KBM-7 (cell line): ENCODE results near the gene NPAS3.

ENCODE experiments used
- DNase-seq: peaks from one replicate; pipeline ENCODE4 v3.0.0-alpha.2; 2015
- in situ Hi-C: fragments of 300-500 bp; cut with MboI; formaldehyde crosslinking; loops from 2 replicates; pipeline ENCODE4 v1.14.3; 2020; ENCODE audit warnings: low sequenced_read_pairs, low pct_unique_long_range_greater_than_20kb, mixed read lengths

The NPAS3 gene

DNA sequence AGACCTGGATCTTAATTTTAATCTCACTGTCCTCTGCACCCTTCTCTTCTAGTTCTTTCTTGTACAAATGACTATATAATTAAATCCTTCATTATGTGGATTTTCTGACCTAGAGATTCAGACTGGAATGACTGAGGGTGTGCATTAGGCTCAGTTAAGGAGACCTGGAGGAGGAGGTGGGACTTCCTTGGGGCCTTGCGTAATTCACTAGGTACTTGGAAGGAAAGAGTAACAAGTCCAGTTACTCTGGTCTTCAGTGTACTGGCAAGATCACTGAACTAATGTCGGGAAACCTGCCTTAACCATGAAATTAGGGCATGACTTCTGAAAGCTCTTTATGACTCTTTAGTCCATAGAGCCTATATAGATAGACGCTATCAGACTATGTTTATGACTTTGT is 570.8 kb downstream of the NPAS3 start:
- in situ Hi-C loops, result no loop called here
- DNase-seq, result no peak

- DNase-seq, result no peak
- in situ Hi-C loops, result no loop called here
Observed at GRCh38 chr14:33510063-33510481, 571.4 kb downstream of the NPAS3 start.

GRCh38 chr14:33510991-33511390 is 572.3 kb downstream of the NPAS3 start:
- in situ Hi-C loops, result no loop called here
- no peak for DNase-seq

DNA sequence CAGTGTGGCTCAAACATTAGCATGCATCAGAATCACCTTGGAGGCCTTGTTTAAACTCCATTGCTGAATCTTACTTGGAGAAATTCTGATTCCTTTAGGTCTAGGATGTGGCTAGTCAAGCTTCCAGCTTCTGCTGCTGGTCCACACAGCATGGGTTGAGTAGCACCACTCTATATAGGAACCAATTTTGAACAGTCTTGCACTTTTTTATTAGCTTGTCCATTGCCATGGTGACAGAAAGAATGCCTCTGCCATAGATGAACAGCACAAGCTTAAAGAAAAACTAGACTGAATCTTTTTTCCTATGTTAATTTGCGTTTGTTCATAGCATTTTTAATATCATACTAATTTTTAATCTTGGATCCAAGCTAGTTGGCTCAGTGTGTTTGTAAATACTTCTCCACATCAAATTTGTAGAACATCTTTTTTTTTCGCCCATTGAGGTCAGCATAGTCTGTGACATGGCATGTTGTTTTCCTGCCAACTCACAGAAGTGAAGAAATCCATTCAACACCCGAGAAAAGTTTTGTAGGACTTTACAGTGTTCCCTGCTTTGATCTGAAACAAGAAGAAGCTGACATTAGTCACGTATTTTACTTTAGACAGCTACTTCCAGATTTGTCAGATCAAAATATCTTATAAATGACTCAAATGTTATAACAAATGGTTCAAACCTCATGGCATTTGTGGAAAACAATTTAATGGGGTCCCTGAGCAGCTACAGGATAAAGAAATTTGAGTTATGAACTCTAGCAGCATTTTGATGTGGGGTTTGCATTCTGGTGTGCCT is 573.4 kb downstream of the NPAS3 start:
- in situ Hi-C loops, result no loop called here

GRCh38 chr14:33515441-33515840 is 576.8 kb downstream of the NPAS3 start:
- in situ Hi-C loops, result no loop called here
- no peak for DNase-seq

More for the DNA sequence above, 573.4 kb downstream of the NPAS3 start:
- DNase-seq, result no peak

DNA sequence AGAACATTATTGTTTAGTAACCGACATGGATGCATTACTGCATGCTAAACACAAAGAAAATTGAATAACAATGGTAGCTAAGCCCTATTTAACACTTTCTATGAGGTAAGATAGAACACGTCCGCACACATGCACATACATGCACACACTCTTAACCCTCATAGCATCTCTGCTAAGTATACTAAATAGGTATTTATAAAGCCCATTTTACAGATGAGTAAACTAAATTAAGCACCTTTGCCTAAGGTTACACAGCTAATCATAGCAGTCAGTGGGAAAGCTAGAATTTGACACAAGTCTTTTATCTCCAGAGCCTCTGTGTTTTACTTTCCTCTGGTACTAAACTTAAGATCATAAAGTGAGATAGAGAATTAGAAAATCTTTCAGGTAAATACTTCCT is 577.2 kb downstream of the NPAS3 start:
- no peak for DNase-seq
- in situ Hi-C loops, result no loop called here

GRCh38 chr14:33516898-33517436 is 578.3 kb downstream of the NPAS3 start:
- DNase-seq, result no peak
- in situ Hi-C loops, result no loop called here

GRCh38 chr14:33521192-33521591 is 582.5 kb downstream of the NPAS3 start:
- in situ Hi-C loops, result no loop called here
- no peak for DNase-seq

GRCh38 chr14:33524244-33524643 is 585.6 kb downstream of the NPAS3 start:
- no peak for DNase-seq
- in situ Hi-C loops, result no loop called here

GRCh38 chr14:33525626-33526025 is 586.9 kb downstream of the NPAS3 start:
- DNase-seq, result no peak
- in situ Hi-C loops, result no loop called here

DNA sequence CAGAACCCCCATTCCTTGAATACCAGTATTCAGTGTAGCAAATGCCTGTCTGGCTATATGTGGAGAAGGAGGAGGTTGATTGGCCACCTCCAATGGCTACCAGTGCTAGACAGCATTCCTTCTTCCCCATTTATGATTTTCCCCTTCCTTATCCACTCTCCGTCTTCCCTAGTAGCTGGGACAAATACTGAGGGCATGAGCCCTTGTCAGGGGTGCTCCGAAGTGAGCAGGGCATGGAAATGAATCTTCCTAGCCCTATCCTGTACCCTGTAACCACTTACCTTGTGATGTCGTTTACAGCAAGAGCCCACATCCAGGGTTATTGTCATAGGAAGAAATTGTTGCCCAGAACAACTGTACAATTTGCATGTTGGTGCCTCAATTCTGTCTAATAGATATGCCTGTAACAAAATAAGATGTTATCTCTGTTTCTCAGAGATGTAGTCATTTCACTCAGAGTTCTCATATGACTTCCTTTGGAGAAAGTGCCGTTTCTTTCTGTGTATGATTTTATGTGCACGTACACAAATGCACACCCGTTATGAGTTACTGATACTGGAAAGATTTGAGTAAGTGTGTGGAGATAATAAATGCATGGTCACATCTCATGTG is 588.5 kb downstream of the NPAS3 start:
- DNase-seq, result no peak

DNA sequence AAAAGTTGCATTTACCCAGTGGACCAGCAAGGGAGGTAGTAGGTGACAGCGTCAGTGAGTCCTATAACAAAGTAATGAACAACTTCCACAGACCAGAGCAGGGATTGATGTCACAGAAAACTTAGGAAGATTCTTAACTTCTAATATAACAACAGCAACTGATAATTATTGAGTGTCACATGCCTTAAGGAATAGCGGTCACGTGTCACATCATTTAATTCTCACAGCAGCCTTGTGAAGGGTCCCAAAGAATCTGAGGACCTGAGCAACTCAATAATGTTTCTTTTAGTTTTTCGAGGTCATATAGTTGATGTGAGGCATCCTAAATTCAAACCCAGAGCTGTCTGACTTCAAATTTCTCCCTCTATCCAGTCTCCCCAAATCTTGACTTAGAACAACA is 590.0 kb downstream of the NPAS3 start:
- in situ Hi-C loops, result no loop called here

More for the DNA sequence above, 588.5 kb downstream of the NPAS3 start:
- in situ Hi-C loops, result no loop called here

GRCh38 chr14:33529787-33530757 is 591.4 kb downstream of the NPAS3 start:
- in situ Hi-C loops, result no loop called here
- no peak for DNase-seq

More for the DNA sequence above, 590.0 kb downstream of the NPAS3 start:
- DNase-seq, result no peak

- no peak for DNase-seq
- in situ Hi-C loops, result no loop called here
Observed at GRCh38 chr14:33532553-33532952, 593.9 kb downstream of the NPAS3 start.

DNA sequence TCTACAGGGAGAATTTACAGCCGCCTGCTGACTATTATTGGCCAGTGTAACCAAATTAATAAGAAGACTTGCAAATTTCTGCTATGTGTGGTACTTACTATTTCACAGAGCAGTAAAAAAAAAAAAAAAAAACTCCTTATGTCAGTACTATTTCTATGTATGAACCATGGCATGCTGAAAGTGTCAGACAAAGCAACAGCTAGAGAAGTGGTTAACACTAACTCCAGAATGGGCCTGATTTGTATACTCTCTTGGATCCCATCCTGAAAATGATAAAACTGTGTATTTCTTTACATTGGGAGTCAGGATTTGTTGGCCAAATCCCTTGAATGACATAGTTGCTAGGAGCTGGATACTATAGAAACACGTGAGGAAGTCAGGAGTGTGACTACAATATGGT is 595.4 kb downstream of the NPAS3 start:
- in situ Hi-C loops, result no loop called here
- no peak for DNase-seq

GRCh38 chr14:33534632-33535031 is 596.0 kb downstream of the NPAS3 start:
- in situ Hi-C loops, result no loop called here
- no peak for DNase-seq

GRCh38 chr14:33539918-33540357 is 601.3 kb downstream of the NPAS3 start:
- in situ Hi-C loops, result no loop called here
- no peak for DNase-seq

- DNase-seq, result no peak
- in situ Hi-C loops, result no loop called here
Observed at GRCh38 chr14:33541171-33541570, 602.5 kb downstream of the NPAS3 start.
